ENCODE results near the gene UQCC3.

DNA sequence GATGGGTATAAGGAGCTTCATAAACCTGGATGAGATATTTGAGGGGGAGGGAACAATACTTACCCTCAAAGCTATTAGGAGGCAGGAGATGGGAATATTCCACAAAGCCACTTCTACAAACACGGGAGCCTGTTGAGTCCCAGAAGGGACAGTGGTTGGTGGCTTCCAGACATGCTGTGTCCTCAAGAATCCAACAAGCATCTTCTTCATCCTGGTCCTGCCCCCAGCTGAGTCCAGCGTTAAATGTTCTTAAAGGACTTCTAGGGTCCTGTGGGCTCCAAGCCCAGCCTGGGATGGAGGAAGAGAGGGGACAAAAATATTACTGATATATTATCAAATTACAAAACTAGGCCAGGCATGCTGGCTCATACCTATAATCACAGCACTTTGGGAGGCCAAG lies 4.0 kb upstream of the UQCC3 start:
- TF ChIP-seq POLR2AphosphoS5 (IDR thresholded peaks at IDR 0.05) (no peak), POLR2A (IDR thresholded peaks at IDR 0.05; ENCODE audit: low read depth) (no peak)
- TF ChIP-seq, protein P1, sequence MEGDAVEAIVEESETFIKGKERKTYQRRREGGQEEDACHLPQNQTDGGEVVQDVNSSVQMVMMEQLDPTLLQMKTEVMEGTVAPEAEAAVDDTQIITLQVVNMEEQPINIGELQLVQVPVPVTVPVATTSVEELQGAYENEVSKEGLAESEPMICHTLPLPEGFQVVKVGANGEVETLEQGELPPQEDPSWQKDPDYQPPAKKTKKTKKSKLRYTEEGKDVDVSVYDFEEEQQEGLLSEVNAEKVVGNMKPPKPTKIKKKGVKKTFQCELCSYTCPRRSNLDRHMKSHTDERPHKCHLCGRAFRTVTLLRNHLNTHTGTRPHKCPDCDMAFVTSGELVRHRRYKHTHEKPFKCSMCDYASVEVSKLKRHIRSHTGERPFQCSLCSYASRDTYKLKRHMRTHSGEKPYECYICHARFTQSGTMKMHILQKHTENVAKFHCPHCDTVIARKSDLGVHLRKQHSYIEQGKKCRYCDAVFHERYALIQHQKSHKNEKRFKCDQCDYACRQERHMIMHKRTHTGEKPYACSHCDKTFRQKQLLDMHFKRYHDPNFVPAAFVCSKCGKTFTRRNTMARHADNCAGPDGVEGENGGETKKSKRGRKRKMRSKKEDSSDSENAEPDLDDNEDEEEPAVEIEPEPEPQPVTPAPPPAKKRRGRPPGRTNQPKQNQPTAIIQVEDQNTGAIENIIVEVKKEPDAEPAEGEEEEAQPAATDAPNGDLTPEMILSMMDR (IDR thresholded peaks at IDR 0.05): no peak
